Anterior cingulate cortex (tissue), 58 donors: Measurements from ENCODE around the gene DDX24.
A peak's percentile ranks its signal among the peaks of the same experiment; 100 is the strongest.

Experiments used
- DNase-seq, 58 donors: peaks; one replicate each; lab custom pipeline; 2025; lab: John Stamatoyannopoulos, UW

The DDX24 gene

DNA sequence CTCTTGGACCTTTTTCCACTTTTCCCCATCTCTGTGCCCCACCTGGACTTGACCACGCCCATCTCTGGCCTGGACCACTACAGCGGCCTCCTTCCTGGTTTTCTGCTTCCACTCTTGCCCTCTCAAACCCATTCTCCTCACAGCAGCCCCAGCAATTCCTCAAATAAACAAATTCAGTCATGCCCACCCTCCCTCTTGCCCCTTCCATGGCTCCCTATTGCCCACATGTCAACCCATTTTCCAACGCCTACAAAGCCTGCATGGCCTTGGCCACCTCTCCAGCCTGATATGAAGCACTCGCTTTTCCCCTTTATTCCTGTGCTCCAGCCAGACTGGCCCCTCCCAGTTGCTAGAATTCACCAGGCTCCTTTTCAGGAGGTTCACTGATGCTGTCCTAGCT, 60.7 kb downstream of the DDX24 start:
- DNase-seq: no peak

DNA sequence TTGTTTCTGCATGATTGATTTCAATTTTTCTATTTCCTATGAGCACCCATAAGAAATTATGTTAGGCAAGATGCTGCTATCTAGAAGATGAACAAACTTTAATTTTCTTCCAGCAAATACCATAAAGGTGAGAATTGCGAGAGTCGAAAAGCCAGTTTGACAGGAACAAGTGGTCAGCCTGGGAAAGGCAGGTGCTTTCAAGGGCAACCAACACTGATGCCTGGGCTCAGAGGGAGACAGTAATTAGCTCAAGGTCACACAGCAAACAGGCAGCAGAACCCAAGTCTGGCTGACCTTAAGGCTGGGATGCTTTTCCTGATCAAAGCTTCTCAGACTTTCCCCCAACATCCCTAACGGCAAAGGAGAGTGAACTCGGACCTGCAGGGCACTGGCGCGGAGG, 61.7 kb downstream of the DDX24 start:
- DNase-seq: no peak

DNA sequence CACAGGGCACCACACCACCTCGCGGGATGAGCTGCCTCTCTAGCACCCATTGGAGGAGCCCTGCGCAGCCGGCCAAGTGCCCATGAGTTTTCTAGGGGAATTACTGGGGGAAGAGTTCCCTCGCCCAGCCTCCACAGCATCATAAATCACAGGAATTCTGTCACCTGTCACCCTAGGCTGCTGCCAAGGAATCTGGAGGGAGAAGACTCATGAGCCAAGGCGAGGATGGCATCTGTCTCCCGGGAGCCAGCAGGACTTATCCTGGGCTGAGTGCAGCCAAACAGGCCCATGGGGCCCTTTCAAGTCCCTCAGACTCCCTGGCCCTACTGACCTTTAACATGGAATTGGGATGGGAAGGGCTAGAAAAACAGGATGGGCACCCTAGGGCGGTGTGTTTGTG, 62.7 kb downstream of the DDX24 start:
- no peak for DNase-seq

DNA sequence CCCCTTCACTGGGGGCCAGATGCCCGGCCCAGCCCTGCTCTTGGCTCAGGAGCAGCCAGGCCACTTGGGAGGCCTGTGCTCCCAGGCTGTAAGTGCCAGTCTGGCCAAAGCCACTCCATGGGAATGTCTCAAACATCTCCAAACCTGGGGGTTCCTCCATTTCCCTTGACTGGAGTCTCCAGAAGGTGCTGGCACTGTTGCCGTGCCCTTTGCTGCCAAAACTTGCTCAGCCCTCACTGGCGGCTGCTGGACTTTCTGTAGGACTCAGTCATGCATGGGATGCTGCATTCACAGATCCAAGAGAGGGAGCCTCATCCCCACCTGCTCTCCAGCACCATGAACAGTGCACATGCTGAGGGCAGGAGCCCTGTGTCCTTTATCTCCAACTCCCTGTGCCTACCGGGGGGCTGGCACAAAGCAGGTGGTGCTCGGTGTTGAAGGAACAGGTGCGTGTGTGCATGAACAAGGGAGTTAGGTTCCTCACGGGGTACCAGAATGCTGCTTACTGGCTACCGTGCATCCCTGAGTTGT, 64.5 kb downstream of the DDX24 start:
- no peak for DNase-seq

DNA sequence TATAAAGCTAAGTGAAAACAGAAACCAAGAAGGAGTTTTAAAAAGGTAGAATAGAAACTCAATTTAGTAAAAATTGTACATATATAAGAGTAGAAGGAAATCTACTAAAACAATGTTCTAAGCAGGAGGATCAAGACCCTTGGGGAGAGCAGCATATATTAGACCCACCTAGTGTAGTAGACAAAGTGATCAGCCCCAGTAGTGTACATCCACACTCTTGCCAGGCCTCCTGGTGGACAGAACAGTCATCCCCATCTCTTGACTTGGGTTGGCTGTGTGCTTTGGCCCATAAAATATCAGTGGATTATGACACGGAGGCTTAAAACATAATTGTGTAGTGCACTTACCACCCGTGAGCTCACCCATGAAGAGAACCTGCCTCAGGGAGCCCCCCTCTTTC, 65.8 kb downstream of the DDX24 start:
- no peak for DNase-seq

DNA sequence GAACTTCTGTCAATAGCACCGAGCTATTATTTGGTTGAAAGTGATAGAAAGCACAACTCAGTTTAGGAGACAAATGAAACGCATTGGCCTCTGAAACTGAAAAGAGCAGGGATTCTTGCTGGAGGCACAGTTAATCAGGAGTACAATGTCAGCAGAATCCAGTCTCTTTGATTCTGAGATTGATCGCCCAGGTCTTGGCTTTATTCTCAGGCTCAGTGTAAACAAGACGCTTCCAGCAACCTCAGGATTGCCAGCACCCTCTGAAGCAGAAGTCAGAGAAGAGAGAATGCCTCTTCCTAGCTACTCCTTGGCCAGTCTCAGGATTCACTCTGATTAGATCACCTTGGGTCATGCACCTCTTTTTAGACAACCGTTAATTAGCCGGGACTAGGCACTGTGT, 66.6 kb downstream of the DDX24 start:
- no peak for DNase-seq

DNA sequence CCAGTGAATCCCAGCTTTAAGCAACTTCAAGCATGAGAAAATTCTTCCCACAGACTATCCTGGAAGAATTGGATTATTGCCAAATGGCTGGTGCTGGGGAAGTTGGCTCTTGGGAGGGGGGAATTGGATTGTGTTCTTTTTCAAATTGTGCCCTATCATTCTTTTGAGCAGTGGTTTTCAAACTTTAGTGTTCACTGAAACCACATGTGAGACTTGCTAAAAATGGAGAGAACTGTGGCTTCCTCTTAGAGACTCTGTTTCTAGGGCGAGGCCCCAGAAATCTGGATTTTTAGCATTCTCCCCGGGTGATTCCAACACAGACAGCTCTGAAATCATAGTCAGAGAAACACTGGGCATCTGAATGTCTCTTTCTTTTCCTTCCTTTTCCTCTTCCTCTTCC, 69.2 kb downstream of the DDX24 start:
- DNase-seq: no peak

DNA sequence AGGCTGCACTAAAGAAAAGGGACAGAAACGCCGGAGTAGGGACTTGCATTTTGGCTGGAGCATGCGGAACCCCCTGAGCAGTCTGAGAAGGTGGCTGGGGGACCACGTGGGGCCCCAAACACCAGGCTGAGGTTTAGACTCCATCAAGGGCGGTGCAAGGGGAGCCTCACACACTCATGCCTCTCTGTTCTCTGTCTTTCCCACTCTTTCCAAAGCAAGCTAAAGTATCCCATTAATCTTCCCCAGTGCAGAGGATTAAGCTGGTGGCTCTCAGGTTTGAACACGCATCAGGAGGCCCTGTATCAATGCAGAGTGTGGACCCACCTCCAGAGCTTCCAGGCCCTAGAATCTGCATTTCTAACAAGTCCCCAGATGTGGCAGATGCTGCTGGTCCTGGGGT, 70.4 kb downstream of the DDX24 start:
- DNase-seq: no peak

DNA sequence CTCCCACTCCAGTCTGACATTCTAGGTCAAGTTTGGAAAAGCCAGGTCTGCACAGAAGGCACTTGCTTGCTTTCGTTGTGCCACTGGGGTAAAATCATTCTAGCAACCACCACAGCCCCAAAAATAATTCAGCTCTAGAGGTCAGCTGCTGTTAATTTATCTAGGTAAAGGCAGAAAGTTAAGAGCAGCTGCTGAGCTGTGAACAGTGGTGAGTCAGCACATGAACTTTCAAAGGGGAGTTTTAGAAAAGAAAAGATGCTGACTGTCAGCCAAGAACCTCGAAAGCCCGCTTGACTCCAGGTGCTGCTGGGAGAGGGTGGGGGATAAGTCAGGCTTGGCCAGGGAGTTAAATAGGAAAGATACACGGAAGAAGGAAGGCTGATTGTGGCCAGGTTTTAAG, 71.2 kb downstream of the DDX24 start:
- no peak for DNase-seq

DNA sequence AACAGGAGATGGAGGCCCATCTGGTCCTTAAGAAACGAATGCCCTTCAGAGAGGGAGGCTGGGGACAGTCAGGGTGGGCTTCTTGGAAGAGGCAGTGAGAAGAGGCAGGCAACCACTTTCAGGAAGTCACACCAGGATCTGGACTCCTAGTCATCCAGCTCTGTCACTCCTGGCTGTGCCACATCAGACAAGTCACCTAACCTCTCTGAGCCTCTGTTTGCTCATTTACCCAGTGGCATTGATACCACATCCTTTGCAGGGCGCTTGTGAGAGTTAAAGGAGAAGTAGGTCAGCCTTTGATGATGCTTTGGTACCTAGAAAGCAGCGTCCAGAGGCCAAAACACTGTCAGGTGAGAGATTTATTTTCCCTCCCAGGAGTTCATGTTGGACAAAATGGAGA, 72.8 kb downstream of the DDX24 start:
- DNase-seq: no peak

DNA sequence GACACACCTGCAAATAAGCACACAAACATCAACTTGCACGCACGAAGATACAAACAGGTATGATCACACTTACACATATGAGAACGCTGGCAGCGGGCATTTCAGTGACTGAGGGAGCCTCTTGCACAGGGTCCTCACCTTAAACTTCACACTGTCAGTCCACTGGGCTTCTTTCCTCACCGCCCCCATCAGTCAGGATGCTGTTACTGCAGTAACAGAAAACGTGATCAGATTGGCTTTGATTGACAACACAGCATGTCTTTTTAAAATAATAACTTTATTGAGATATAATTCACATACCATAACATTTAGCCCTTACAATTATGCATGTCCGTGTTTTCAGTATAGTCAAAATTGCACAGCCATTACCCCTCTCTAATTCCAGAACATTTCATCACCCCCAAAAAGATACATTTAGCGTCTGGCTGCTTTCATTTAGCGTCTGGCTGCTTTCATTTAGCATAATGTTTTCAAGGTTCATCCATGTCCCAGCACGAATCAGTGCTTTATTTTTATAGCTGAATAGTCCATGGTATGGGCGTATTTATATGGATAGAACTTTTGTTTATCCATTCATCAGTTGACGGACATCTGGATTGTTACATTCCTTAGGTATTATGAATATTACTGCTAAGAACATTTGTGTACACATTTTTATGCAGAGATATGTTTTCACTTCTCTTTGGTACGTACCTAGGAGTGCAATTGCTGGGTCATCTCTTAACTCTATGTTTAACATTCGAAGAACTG, 75.5 kb downstream of the DDX24 start:
- DNase-seq: no peak

DNA sequence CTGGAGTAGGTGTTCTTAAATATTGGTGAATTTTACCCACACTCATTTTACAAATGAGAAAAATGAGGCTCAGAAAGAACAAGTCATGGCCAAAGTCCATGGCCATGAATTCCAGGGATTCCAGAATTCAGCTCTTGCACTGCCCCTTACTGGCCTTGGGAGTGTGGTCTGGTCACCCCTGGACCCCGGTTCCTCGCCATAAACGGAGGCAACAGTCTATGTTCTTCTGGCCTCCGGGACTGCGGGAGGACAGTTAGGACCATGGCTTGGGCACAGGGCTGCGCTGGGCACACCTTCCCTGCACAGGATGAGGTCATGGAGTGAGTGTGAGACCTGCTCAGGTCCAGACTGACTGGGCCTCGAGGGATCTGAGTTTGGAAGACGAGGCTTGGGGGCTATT, 77.0 kb downstream of the DDX24 start:
- no peak for DNase-seq

DNA sequence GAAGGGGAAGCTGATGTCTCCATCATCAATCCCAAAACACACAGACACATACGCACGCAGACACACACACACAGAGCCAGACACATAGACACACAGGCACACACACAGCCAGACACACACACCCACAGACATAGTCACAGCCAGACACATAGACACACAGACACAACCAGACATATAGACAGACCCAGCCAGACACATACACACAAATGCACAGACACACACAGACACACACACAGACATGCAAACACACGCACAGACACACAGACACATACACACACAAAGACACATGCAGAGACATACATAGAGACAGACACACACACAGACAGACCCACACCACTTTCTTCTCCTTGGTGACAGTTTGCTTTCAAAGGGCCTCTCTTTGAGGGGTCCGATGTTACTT, 77.6 kb downstream of the DDX24 start:
- DNase-seq: no peak

DNA sequence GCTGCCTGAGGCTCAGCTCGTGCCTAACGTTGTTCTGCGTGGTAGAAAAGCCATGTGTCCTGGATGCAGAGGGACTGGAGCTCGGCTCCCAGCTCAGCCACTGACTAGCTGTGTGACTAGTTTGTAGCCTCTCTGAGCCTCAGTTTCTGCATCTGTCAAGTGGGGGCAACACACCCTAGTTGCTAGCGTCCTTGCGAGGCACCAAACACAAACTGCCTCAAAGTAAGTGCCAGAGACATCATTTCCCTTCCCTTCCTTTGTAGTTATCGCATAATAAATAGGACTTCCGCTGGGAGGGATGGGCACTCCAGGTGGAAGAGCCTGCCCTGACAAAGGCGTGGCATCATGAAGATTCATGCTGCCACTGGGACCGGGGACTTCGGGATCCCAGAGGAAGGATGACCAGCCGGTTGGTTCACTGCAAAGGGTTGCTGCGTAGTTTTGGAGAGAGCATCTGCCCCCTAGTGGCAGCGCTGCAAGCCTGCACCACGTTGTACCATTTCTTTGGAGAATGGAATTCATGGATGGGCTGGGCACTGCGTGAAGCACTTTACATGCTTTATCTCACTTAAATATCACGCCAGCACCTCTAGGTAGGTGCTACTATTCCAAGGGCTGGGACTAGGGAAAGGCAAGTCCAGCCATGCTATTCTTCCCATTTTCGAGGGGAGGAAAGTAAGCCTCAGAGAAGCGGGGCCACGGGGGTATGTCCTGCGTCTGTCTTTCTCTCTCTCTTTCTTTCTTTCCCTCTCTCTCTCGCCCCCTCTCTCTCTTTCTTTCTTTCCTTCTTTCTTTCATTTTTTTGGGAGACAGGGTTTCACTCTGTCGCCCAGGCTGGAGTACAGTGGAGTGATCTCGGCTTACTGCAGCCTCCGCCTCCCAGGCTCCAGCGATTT, 79.3 kb downstream of the DDX24 start:
- peak in 49 of 58 donors; percentile 4 to 72 (median 30) for DNase-seq

DNA sequence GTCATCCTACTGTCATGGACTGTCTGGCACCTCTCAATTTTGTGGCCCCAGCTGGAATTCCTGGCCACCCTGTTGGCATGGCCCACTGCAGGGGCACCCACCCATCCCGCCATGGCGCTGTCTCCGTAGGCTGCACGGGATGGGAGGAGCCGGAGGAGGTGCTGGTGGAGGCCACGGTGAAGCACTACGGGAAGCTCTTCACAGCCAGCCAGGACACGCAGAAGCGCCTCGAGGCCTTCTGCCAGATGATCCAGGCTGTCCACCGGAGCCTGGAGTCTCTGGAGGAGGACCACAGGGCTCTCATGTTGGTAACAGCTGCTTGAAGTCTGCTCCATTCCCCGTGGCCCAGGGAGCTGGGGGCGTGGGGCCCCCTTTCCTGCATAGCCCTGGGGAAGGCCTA, 80.0 kb downstream of the DDX24 start:
- no peak for DNase-seq

DNA sequence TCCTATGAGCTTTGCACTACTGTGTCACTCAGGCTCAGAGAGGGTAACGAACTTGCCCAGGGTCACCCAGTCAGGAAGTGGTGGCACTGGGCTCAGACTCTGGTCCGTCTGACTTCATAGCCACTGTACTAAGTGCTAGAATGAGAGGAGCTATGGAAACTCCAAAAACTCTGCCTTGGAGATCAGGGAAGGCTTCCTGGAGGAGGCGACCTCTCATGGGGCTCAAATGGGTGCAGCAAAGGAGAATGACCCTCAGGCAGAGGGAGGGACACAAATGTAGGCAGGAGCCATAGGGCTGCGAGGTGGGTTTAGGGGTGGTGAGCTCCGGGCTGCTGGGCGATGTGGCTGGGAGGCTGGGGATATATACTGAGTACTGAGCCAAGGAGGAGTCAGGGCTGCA, 80.7 kb downstream of the DDX24 start:
- DNase-seq: no peak

DNA sequence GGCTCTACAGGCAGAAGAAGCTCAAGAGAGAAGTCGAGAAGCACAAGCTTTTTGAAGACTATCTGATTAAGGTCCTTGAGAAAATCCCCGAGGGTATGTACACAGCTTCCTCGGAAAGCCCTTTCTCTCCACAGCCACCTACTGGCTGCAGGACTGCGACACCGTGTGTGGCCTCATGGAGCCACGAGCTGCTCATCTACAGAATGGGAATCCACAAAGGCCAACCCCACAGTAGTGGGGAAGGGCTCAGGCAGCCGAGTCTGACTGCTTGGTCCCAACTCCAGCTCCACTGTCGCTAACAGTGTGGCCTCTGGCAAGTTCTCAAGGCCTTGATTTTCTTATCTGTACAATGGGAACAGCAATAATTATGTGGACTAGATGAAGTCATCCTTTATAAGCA, 81.4 kb downstream of the DDX24 start:
- DNase-seq: no peak

DNA sequence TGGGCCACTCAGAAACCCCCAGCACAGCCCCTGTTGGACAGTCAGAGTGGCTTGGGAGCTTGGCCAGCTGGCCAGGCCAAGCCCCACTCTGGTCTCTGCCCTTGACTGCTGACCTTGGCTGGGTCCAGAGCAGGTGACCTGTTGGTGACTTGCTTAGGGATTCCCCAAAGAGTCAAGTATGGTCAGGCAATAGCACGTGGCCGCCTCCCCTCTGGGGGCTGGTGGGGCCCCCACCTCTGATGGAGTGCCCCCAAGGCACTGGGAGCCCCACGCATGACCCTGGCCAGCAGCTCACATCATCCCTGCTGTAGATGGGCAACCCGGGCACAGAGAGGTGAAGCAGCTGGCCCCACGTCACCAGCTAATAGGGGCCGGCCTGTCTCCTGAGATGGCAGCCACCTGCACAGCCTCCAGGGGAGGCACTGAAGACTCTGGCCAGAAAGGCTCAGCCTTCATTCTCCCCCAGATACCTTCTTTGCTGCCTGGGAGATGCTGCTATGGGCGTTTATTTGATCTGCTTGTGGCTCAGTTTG, 82.1 kb downstream of the DDX24 start:
- no peak for DNase-seq
